Large intestine (tissue), 3 donors: ENCODE results near the gene ADAMTS19. TPM values are rescaled to one million over a fixed set of nuclear protein-coding genes. Genes with fewer than 3 reads are reported as not detected.

Source experiments
- DNase-seq, 2 donors: peaks; one replicate each; pipeline versions ENCODE4 v3.0.0 to v3.0.0-alpha.2; 2013
- H3K27ac ChIP-seq: one replicate; pipeline ENCODE4 v1.5.1; 2013; ENCODE audit warnings: low read length
- H3K27me3 ChIP-seq: 2 replicates; pipeline ENCODE4 v1.6.1; 2013; ENCODE audit warnings: low read length; ENCODE audit not compliant: control insufficient read depth, insufficient read depth
- H3K36me3 ChIP-seq: 2 replicates; pipeline ENCODE4 v1.6.1; 2013; ENCODE audit warnings: low read length; ENCODE audit not compliant: control insufficient read depth, insufficient read depth
- H3K4me1 ChIP-seq: one replicate; pipeline ENCODE4 v1.6.1; 2013; ENCODE audit warnings: low read length; ENCODE audit not compliant: control insufficient read depth, insufficient read depth
- H3K4me3 ChIP-seq: one replicate; pipeline ENCODE4 v1.5.1; 2013; ENCODE audit warnings: low read length
- H3K9me3 ChIP-seq: one replicate; pipeline ENCODE4 v1.6.1; 2013; ENCODE audit warnings: mild to moderate bottlenecking, low read depth, low read length, moderate library complexity; ENCODE audit not compliant: control insufficient read depth
- whole genome bisulfite sequencing: methylation state at CpG from one replicate; pipeline ENCODE4 v1.1.5; 2013; ENCODE audit warnings: low lambda C conversion rate; ENCODE audit not compliant: insufficient coverage; 5-methylcytosine and 5-hydroxymethylcytosine counted together
- polyA plus RNA-seq: library from polyadenylated mRNA; unstranded; fragments of 120-200 nt; gene quantifications from one replicate; pipeline ENCODE4 v1.2.1, GENCODE V29; 2013

ADAMTS19 gene
- polyA plus RNA-seq, 1 donor: 4.8 TPM

GRCh38 chr5:129748913-129749880 is 289.1 kb downstream of the ADAMTS19 start:
- DNase-seq: no peak
- Histone ChIP-seq H3K36me3 (no peaks in the 10 kb centered on the region), H3K4me1 (no peaks in the 10 kb centered on the region), H3K9me3 (no peaks in the 10 kb centered on the region), H3K4me3 (no peak overlapping the region), H3K27me3 (no peaks in the 10 kb centered on the region), H3K27ac (no peak overlapping the region)
- WGBS: 100% methylated on average over 1 of the region's 1 CpG

GRCh38 chr5:129760636-129761325 is 300.7 kb downstream of the ADAMTS19 start:
- H3K9me3 ChIP-seq: no peaks in the 10 kb centered on the region
- no CpG with 5 or more reads among the region's 1 CpG for WGBS
- no peak overlapping the region for H3K4me3 ChIP-seq
- H3K27ac ChIP-seq: no peak overlapping the region
- DNase-seq: no peak
- H3K4me1 ChIP-seq: no peaks in the 10 kb centered on the region
- H3K36me3 ChIP-seq: no peaks in the 10 kb centered on the region
- H3K27me3 ChIP-seq: no peaks in the 10 kb centered on the region

- no peak overlapping the region for H3K4me3 ChIP-seq
- H3K9me3 ChIP-seq: no peaks in the 10 kb centered on the region
- H3K4me1 ChIP-seq: no peaks in the 10 kb centered on the region
- no peak overlapping the region for H3K27ac ChIP-seq
- peak; percentile 30 to 39 for DNase-seq
- WGBS: 56% methylated on average over 1 of the region's 1 CpG
- no peaks in the 10 kb centered on the region for H3K27me3 ChIP-seq
- no peaks in the 10 kb centered on the region for H3K36me3 ChIP-seq
These were observed 303.6 kb downstream of the ADAMTS19 start for GRCh38 chr5:129763651-129764050.

GRCh38 chr5:129766798-129767197 is 306.7 kb downstream of the ADAMTS19 start:
- Histone ChIP-seq H3K27me3 (no peaks in the 10 kb centered on the region), H3K9me3 (no peaks in the 10 kb centered on the region), H3K36me3 (no peaks in the 10 kb centered on the region), H3K27ac (no peak overlapping the region), H3K4me1 (peaks cover 3% of the 10 kb centered on the region), H3K4me3 (no peak overlapping the region)
- DNase-seq: no peak
- WGBS: 100% methylated on average over 1 of the region's 2 CpGs

- peak; percentile 76 to 82 for DNase-seq
- Histone ChIP-seq H3K4me3 (no peak overlapping the region), H3K27ac (no peak overlapping the region), H3K36me3 (no peaks in the 10 kb centered on the region), H3K9me3 (no peaks in the 10 kb centered on the region), H3K27me3 (no peaks in the 10 kb centered on the region), H3K4me1 (peaks cover 3% of the 10 kb centered on the region)
- no CpG with 5 or more reads among the region's 3 CpGs for WGBS
These were observed 307.9 kb downstream of the ADAMTS19 start for GRCh38 chr5:129767927-129768380.

GRCh38 chr5:129768735-129769134 is 308.6 kb downstream of the ADAMTS19 start:
- Histone ChIP-seq H3K4me3 (no peak overlapping the region), H3K4me1 (peaks cover 3% of the 10 kb centered on the region), H3K9me3 (no peaks in the 10 kb centered on the region), H3K27me3 (no peaks in the 10 kb centered on the region), H3K27ac (no peak overlapping the region), H3K36me3 (no peaks in the 10 kb centered on the region)
- no peak for DNase-seq
- 50% methylated on average over 1 of the region's 6 CpGs for WGBS

GRCh38 chr5:129770024-129770820 is 310.1 kb downstream of the ADAMTS19 start:
- no peak for DNase-seq
- no peaks in the 10 kb centered on the region for H3K36me3 ChIP-seq
- no peak overlapping the region for H3K4me3 ChIP-seq
- WGBS: 47% methylated on average over 3 of the region's 5 CpGs
- H3K4me1 ChIP-seq: peaks cover 3% of the 10 kb centered on the region
- H3K27me3 ChIP-seq: no peaks in the 10 kb centered on the region
- H3K27ac ChIP-seq: no peak overlapping the region
- no peaks in the 10 kb centered on the region for H3K9me3 ChIP-seq

- no CpG with 5 or more reads among the region's 9 CpGs for WGBS
- Histone ChIP-seq H3K9me3 (no peaks in the 10 kb centered on the region), H3K4me1 (peaks cover 3% of the 10 kb centered on the region), H3K27me3 (no peaks in the 10 kb centered on the region), H3K36me3 (no peaks in the 10 kb centered on the region), H3K4me3 (no peak overlapping the region), H3K27ac (no peak overlapping the region)
- DNase-seq: peak; percentile 44 to 53
These were observed 311.1 kb downstream of the ADAMTS19 start for GRCh38 chr5:129771058-129771838.

- no peaks in the 10 kb centered on the region for H3K9me3 ChIP-seq
- H3K27ac ChIP-seq: no peak overlapping the region
- H3K36me3 ChIP-seq: no peaks in the 10 kb centered on the region
- peaks cover 3% of the 10 kb centered on the region for H3K4me1 ChIP-seq
- H3K4me3 ChIP-seq: no peak overlapping the region
- DNase-seq: no peak
- WGBS: 83% methylated on average over 4 of the region's 5 CpGs
- H3K27me3 ChIP-seq: no peaks in the 10 kb centered on the region
These were observed 313.3 kb downstream of the ADAMTS19 start for GRCh38 chr5:129773376-129773775.
